Measurements from ENCODE around the gene TUBGCP5. TPM values are rescaled to one million over a fixed set of nuclear protein-coding genes. Genes with fewer than 3 reads are reported as not detected.

Gene TUBGCP5
- total and polyA plus RNA-seq, 2 donors (not counting 3 experiments of a cell fraction or from before 2014, with no cell fraction given), result 6.7 to 18.6 TPM

- Histone ChIP-seq H3K4me3 (replicated peaks in 1 of 3; ENCODE audit: insufficient read depth in 1 of 3, low read depth in 1 of 3, low read length in 3 of 3) (no peak overlapping the region), H2AFZ (ENCODE audit: low read depth, low read length) (no peak overlapping the region), H3K4me2 (ENCODE audit: insufficient read depth, low read length) (no peak overlapping the region), H4K20me1 (replicated peaks; ENCODE audit: control insufficient read depth, extremely low read depth, insufficient read depth, low read length) (peaks cover 3% of the 10 kb centered on the region), H3K36me3 (ENCODE audit: control insufficient read depth in 2 of 2, extremely low read depth in 1 of 2, insufficient read depth in 2 of 2, low read length in 2 of 2) (no peaks in the 10 kb centered on the region), H3K9me1 (replicated peaks; ENCODE audit: control insufficient read depth, extremely low read depth, insufficient read depth, low read length) (no peaks in the 10 kb centered on the region), H3K79me2 (ENCODE audit: control insufficient read depth, insufficient read depth, low read length) (peaks cover 73% of the 10 kb centered on the region), H3K27ac (ENCODE audit: insufficient read depth, low read depth, low read length) (no peak overlapping the region), H3K9me3 (replicated peaks; ENCODE audit: control insufficient read depth, insufficient read depth, low read length) (no peaks in the 10 kb centered on the region), H3K27me3 (ENCODE audit: control insufficient read depth in 2 of 2, insufficient read depth in 2 of 2, low read length in 2 of 2) (no peaks in the 10 kb centered on the region), H3K9ac (replicated peaks; ENCODE audit: extremely low read depth, insufficient read depth, low read length) (no peak overlapping the region), H3K4me1 (ENCODE audit: control insufficient read depth, extremely low read depth, insufficient read depth, low read length) (peaks cover 24% of the 10 kb centered on the region)
- BruUV-seq (replicated peaks), result no TSS peak
- intact Hi-C loops (cut with micrococcal nuclease) (no loop called here), dilution Hi-C loops (cut with MboI; ENCODE audit: extremely low pct_ligation_motif_present, low sequenced_read_pairs) (no loop called here)
- no peak for TF ChIP-seq JUN (IDR thresholded peaks at IDR 0.05; ENCODE audit: borderline replicate concordance, insufficient read depth, insufficient read length, low read depth)
- TF ChIP-seq MAX (IDR thresholded peaks at IDR 0.05; ENCODE audit: insufficient read depth, insufficient read length), result no peak
- TF ChIP-seq FOS (IDR thresholded peaks at IDR 0.05; ENCODE audit: borderline replicate concordance, insufficient read depth, low read length), result no peak
- TF ChIP-seq CTCF (IDR thresholded peaks at IDR 0.05; ENCODE audit: extremely low read depth in 1 of 2, insufficient read depth in 1 of 2, low read depth in 1 of 2, low read length in 2 of 2), result no peak
- no peak for TF ChIP-seq POLR2AphosphoS5 (IDR thresholded peaks at IDR 0.05; ENCODE audit: insufficient read depth, low read depth, low read length)
- TF ChIP-seq GATA2 (IDR thresholded peaks at IDR 0.05; ENCODE audit: insufficient read depth, insufficient read length, low read depth, low read length), result no peak
- no peak for TF ChIP-seq MYC (IDR thresholded peaks at IDR 0.05; ENCODE audit: low read depth, low read length)
- no peak for TF ChIP-seq EZH2 (IDR thresholded peaks at IDR 0.05; ENCODE audit: borderline replicate concordance, low read depth, low read length, severe bottlenecking)
- no peak for TF ChIP-seq POLR2A (IDR thresholded peaks at IDR 0.05; ENCODE audit: low read depth, low read length)
- FAIRE-seq (no peak), DNase-seq (ENCODE audit: low read depth, low spot score) (no peak)
- ChIA-PET POLR2A (no interaction called here), CTCF (interaction anchor here (1.4 kb wide), 1 partner anchor 11 kb away, joined by 3 read pairs; no protein-coding TSS in a partner anchor)
Observed at GRCh38 chr15:22952796-22953579, 86.4 kb downstream of the TUBGCP5 start.
